ENCODE results near the gene ANO3. TPM values are rescaled to one million over a fixed set of nuclear protein-coding genes. Genes with fewer than 3 reads are reported as not detected.

The ANO3 gene
- total RNA-seq, 1 donor from 2014 or later: not detected

DNA sequence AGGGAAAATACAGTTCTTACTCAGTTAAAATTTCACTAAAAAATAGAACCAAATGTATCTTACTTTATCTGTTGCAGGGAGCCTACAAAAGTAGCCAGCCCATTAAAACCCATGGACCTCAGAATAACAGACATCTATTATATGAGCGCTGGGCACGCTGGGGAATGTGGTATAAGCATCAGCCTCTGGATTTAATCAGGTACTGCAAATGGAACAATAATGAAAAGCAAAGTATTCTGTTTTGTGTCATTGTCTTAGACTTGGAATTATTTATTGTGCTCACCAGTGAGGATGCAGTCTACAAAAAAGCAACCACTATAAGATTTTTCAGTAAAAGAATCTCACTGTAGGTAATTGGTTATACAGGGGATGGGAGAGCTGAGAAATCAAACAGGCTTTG is 209.9 kb downstream of the ANO3 start:
- no peak for TF ChIP-seq CTCF (conservative IDR thresholded peaks at IDR 0.05; ENCODE audit: low read depth, low read length)
- no peak for DNase-seq (ENCODE audit: low read depth)
- H3K4me3 ChIP-seq (ENCODE audit: low read depth, low read length): no peak overlapping the region

DNA sequence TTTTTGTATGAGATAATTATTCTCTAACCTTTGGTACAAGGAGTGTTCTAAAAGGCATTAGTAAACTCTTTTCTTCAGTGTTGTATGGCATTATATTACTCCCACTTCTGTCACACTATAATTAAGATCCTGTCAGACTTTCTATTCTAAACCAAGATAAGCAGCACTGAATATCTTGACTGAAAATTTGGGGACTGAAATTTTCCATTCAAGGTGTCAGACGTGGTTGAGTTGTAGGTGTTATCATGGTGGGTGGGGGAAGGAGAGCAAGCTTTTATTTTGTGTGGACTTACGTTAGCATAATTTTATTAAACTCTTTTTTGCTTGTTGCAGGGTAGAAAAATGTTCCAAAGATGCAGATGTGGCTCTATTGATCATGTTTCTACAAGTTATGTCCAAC is 217.2 kb downstream of the ANO3 start:
- no peak for TF ChIP-seq CTCF (conservative IDR thresholded peaks at IDR 0.05; ENCODE audit: low read depth, low read length)
- no peak for DNase-seq (ENCODE audit: low read depth)
- no peak overlapping the region for H3K4me3 ChIP-seq (ENCODE audit: low read depth, low read length)

- H3K4me3 ChIP-seq (ENCODE audit: low read depth, low read length): no peak overlapping the region
- no peak for TF ChIP-seq CTCF (conservative IDR thresholded peaks at IDR 0.05; ENCODE audit: low read depth, low read length)
- DNase-seq (ENCODE audit: low read depth): no peak
These were observed 218.1 kb downstream of the ANO3 start for GRCh38 chr11:26550022-26550421.

- no peak for DNase-seq (ENCODE audit: low read depth)
- H3K4me3 ChIP-seq (ENCODE audit: low read depth, low read length): no peak overlapping the region
- TF ChIP-seq CTCF (conservative IDR thresholded peaks at IDR 0.05; ENCODE audit: low read depth, low read length): peak; percentile 63
These were observed 219.4 kb downstream of the ANO3 start for GRCh38 chr11:26551186-26551801.

GRCh38 chr11:26553182-26553581 is 221.3 kb downstream of the ANO3 start:
- no peak for DNase-seq (ENCODE audit: low read depth)
- no peak overlapping the region for H3K4me3 ChIP-seq (ENCODE audit: low read depth, low read length)
- TF ChIP-seq CTCF (conservative IDR thresholded peaks at IDR 0.05; ENCODE audit: low read depth, low read length): no peak

- no peak for TF ChIP-seq CTCF (conservative IDR thresholded peaks at IDR 0.05; ENCODE audit: low read depth, low read length)
- H3K4me3 ChIP-seq (ENCODE audit: low read depth, low read length): no peak overlapping the region
- DNase-seq (ENCODE audit: low read depth): no peak
These were observed 222.5 kb downstream of the ANO3 start for GRCh38 chr11:26554455-26554854.

DNA sequence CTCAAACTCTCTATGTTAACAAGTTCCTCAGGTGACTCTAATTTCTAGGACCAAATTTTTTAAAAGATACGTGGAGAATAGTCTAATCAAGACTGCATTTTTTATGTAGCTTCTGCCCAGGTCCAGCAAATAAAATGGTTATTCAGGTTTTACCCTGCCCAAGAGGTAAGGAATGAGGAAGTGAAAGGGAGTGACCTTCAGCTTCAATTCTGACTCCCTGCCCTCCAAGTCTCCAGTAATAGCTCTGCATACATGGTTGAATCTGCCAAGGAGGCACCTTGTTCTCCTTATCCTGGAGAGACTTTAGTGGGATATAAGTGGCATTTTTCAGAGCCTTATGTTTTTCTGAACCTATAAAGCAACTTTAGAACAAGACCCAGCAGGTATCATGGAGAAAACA is 224.7 kb downstream of the ANO3 start:
- no peak overlapping the region for H3K4me3 ChIP-seq (ENCODE audit: low read depth, low read length)
- DNase-seq (ENCODE audit: low read depth): no peak
- no peak for TF ChIP-seq CTCF (conservative IDR thresholded peaks at IDR 0.05; ENCODE audit: low read depth, low read length)
